Neural cell (in vitro differentiated cells): Measurements from ENCODE around the gene PYHIN1. TPM values are rescaled to one million over a fixed set of nuclear protein-coding genes. Genes with fewer than 3 reads are reported as not detected.

Source experiments
- H2AFZ ChIP-seq: fragments of 200-600, 300-800 bp; sonication (generic), shearing (Covaris generic); 2 replicates; pipeline ENCODE4 v1.6.0; 2014; ENCODE audit warnings: low read depth, mild to moderate bottlenecking, antibody characterized with exemption, low read length, moderate library complexity
- H3F3A ChIP-seq: fragments of 200-600 bp; shearing (Covaris generic); 2 replicates; pipeline ENCODE4 v1.6.1; 2016; ENCODE audit warnings: mild to moderate bottlenecking, moderate library complexity, mixed read lengths, antibody characterized with exemption, low read length; ENCODE audit not compliant: insufficient read depth, poor library complexity, severe bottlenecking
- H3K27ac ChIP-seq: fragments of 200-600, 300-800 bp; sonication (generic), shearing (Covaris generic); 2 replicates; pipeline ENCODE4 v1.5.1; 2014; ENCODE audit warnings: mild to moderate bottlenecking, low read length, moderate library complexity
- H3K27me3 ChIP-seq: fragments of 300-800, 200-600 bp; sonication (generic), shearing (Covaris generic); 2 replicates; pipeline ENCODE4 v1.6.0; 2014; ENCODE audit warnings: mild to moderate bottlenecking, low read depth, low read length, moderate library complexity; ENCODE audit not compliant: insufficient read depth
- H3K36me3 ChIP-seq: fragments of 300-800, 200-600 bp; sonication (generic), shearing (Covaris generic); 2 replicates; pipeline ENCODE4 v1.5.1; 2014; ENCODE audit warnings: mild to moderate bottlenecking, antibody characterized with exemption, low read length, moderate library complexity; ENCODE audit not compliant: insufficient read depth
- H3K4me2 ChIP-seq: fragments of 300-800, 200-600 bp; sonication (generic), shearing (Covaris generic); 2 replicates; pipeline ENCODE4 v1.6.0; 2014; ENCODE audit warnings: mild to moderate bottlenecking, low read length
- H3K4me3 ChIP-seq: fragments of 300-800, 200-600 bp; sonication (generic), shearing (Covaris generic); 2 replicates; pipeline ENCODE4 v1.5.1; 2014; ENCODE audit warnings: mild to moderate bottlenecking, low read length, moderate library complexity
- H3K79me2 ChIP-seq: fragments of 200-600 bp; shearing (Covaris generic); replicated peaks from 2 replicates; pipeline ENCODE4 v1.6.0; 2014; ENCODE audit warnings: mild to moderate bottlenecking, low read length, moderate library complexity; ENCODE audit not compliant: insufficient read depth
- H3K9ac ChIP-seq: fragments of 300-800, 200-600 bp; sonication (generic), shearing (Covaris generic); 2 replicates; pipeline ENCODE4 v1.6.1; 2016; ENCODE audit warnings: mild to moderate bottlenecking, low read length, mixed read lengths
- H3K9me2 ChIP-seq: fragments of 200-600 bp; shearing (Covaris generic); 2 replicates; pipeline ENCODE4 v1.6.1; 2016; ENCODE audit warnings: mild to moderate bottlenecking, low read length, mixed read lengths; ENCODE audit not compliant: insufficient read depth
- H3K9me3 ChIP-seq: fragments of 200-600, 300-800 bp; sonication (generic), shearing (Covaris generic); 2 replicates; pipeline ENCODE4 v1.6.1; 2016; ENCODE audit warnings: mild to moderate bottlenecking, mixed run types, low read length, moderate library complexity, mixed read lengths
- H4K20me1 ChIP-seq: fragments of 200-600 bp; shearing (Covaris generic); 2 replicates; pipeline ENCODE4 v1.6.1; 2016; ENCODE audit warnings: mild to moderate bottlenecking, mixed run types; ENCODE audit not compliant: insufficient read depth
- CTCF ChIP-seq: fragments of 450-650 bp; IDR thresholded peaks from 2 replicates; pipeline ENCODE4 v1.5.1; 2014; ENCODE audit warnings: antibody characterized with exemption, mild to moderate bottlenecking, moderate library complexity; ENCODE audit not compliant: poor library complexity, severe bottlenecking
- EP300 ChIP-seq: fragments of 450-650 bp; conservative IDR thresholded peaks from 2 replicates; pipeline ENCODE4 v1.6.1; 2014; ENCODE audit warnings: antibody characterized with exemption, mild to moderate bottlenecking, moderate library complexity; ENCODE audit not compliant: poor library complexity, severe bottlenecking
- EZH2 ChIP-seq: fragments of 200-600, 300-800 bp; shearing (Covaris generic), sonication (generic); IDR thresholded peaks from 2 replicates; pipeline ENCODE4 v1.6.1; 2014; ENCODE audit warnings: antibody characterized with exemption, low read length, borderline replicate concordance, mild to moderate bottlenecking; ENCODE audit not compliant: insufficient read depth, poor library complexity, severe bottlenecking
- MXI1 ChIP-seq: fragments of 450-650 bp; conservative IDR thresholded peaks from 2 replicates; pipeline ENCODE4 v1.6.1; 2014; ENCODE audit warnings: antibody characterized with exemption, mild to moderate bottlenecking; ENCODE audit not compliant: poor library complexity, severe bottlenecking
- POLR2AphosphoS5 ChIP-seq: IDR thresholded peaks from 2 replicates; pipeline ENCODE4 v1.6.1; 2012
- RAD21 ChIP-seq: fragments of 450-650 bp; conservative IDR thresholded peaks from 2 replicates; pipeline ENCODE4 v1.6.1; 2014; ENCODE audit warnings: antibody characterized with exemption, mild to moderate bottlenecking, moderate library complexity
- REST ChIP-seq: IDR thresholded peaks from 2 replicates; pipeline ENCODE4 v1.6.1; 2012; ENCODE audit warnings: borderline replicate concordance
- SMC3 ChIP-seq: fragments of 450-650 bp; conservative IDR thresholded peaks from 2 replicates; pipeline ENCODE4 v1.6.1; 2014; ENCODE audit warnings: antibody characterized with exemption, mild to moderate bottlenecking, moderate library complexity; ENCODE audit not compliant: poor library complexity
- TAF1 ChIP-seq: IDR thresholded peaks from 2 replicates; pipeline ENCODE4 v1.6.1; 2012; ENCODE audit warnings: low read depth
- polyA plus RNA-seq: library from polyadenylated mRNA; depleted of rRNA; stranded (reverse); fragments of >200 nt; gene quantifications from 2 replicates; pipeline ENCODE4 v1.2.3, GENCODE V29; 2014

The PYHIN1 gene
- polyA plus RNA-seq, 1 donor from 2014 or later, result not detected

GRCh38 chr1:158916085-158916484, 15.3 kb upstream of the PYHIN1 start:
- Histone ChIP-seq H3K27ac (no peak overlapping the region), H3K9me3 (no peaks in the 10 kb centered on the region), H3K4me2 (no peak overlapping the region), H3K36me3 (no peaks in the 10 kb centered on the region), H3K9me2 (no peaks in the 10 kb centered on the region), H3K4me3 (no peak overlapping the region), H2AFZ (no peak overlapping the region), H3K79me2 (no peaks in the 10 kb centered on the region), H3F3A (no peaks in the 10 kb centered on the region), H3K9ac (no peak overlapping the region), H4K20me1 (no peaks in the 10 kb centered on the region), H3K27me3 (no peaks in the 10 kb centered on the region)
- TF ChIP-seq REST (no peak), CTCF (no peak), TAF1 (no peak), RAD21 (no peak), EZH2 (no peak), SMC3 (no peak), POLR2AphosphoS5 (no peak), MXI1 (no peak), EP300 (no peak)

- H3F3A ChIP-seq, result no peaks in the 10 kb centered on the region
Observed at GRCh38 chr1:158924677-158925076, 6.7 kb upstream of the PYHIN1 start.

More at GRCh38 chr1:158924677-158925076, 6.7 kb upstream of the PYHIN1 start:
- H4K20me1 ChIP-seq, result no peaks in the 10 kb centered on the region
- no peaks in the 10 kb centered on the region for H3K9me2 ChIP-seq
- no peaks in the 10 kb centered on the region for H3K36me3 ChIP-seq
- no peaks in the 10 kb centered on the region for H3K9me3 ChIP-seq
- H3K4me2 ChIP-seq, result no peak overlapping the region
- TF ChIP-seq POLR2AphosphoS5 (no peak), TAF1 (no peak), RAD21 (no peak), EP300 (no peak), SMC3 (no peak), EZH2 (no peak), REST (no peak), MXI1 (no peak), CTCF (no peak)
- H3K27ac ChIP-seq, result no peak overlapping the region
- no peak overlapping the region for H2AFZ ChIP-seq
- H3K4me3 ChIP-seq, result no peak overlapping the region
- H3K79me2 ChIP-seq, result no peaks in the 10 kb centered on the region
- no peak overlapping the region for H3K9ac ChIP-seq
- no peaks in the 10 kb centered on the region for H3K27me3 ChIP-seq
